GM19043 (cell line): ENCODE results near the gene ZNF513.

ENCODE experiments used
- ATAC-seq: cut with Tn5 transposase; IDR thresholded peaks from one replicate; pipeline ENCODE4 v1.9.1; 2021; ENCODE audit warnings: low read depth; ENCODE audit not compliant: unreplicated experiment

The ZNF513 gene

DNA sequence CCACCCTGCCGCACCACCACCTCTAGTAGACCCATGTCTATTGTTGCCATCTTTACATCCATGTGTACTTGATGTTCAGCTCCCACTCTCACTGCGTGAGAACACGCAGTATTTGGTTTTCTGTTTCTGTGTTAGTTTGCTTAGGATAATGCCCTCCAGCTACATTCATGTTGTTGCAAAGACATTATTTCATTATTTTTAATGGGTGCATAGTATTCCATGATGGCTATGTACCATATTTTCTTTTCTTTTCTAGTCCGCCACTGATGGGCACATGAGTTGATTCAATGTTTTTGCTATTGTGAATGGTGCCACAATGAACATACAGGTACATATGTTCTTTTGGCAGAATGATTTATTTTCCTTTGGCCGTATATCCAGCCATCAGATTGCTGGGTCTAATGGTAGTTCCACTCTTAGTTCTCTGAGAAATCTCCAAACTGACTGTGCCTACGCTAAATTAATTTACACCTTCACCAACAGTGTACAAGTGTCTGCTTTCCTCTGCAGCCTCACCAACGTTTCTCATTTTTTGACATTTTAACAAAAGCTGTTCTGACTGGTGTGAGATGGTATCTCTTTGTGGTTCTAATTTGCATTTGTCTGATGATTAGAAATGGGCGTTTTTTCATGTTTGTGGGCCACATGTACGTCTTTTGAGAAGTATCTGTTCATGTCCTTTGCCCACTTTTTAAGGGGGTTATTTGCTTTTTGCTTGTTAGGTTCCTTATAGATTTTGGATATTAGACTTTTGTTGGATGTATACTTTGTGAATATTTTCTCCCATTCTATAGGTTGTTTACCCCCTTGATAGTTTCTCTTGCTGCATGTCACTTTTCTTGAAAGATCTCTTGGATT is 10.5 kb upstream of the ZNF513 start:
- ATAC-seq = no peak

DNA sequence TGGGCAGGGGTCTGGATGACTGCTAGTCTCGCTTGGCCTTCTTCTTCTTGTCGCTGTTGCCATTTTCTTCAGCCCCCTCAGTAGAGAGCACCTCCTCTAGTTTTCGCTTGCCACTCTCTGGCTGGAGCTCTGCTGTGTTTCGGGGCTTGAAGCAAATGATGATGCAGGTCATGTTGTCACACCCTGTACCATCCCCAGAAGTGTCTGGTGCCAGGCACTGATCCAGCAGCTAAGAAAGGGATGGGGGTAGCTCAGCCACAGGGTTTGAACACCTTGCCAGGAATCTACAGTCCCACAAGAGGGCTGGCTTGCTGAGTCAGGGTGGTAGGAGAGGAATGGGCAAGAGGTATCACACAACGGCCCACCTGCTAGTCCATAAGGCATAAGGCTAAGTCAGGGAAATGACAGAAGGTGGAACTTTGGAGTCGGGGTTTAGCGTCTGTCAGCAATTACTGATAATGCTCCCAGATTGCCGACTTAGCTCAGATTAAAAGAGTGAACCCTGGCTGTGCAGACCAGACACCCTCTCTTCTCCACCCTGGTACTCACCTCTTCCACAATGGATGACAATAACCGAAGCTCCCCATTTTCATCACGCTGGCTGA is 1.1 kb upstream of the ZNF513 start:
- no peak for ATAC-seq

DNA sequence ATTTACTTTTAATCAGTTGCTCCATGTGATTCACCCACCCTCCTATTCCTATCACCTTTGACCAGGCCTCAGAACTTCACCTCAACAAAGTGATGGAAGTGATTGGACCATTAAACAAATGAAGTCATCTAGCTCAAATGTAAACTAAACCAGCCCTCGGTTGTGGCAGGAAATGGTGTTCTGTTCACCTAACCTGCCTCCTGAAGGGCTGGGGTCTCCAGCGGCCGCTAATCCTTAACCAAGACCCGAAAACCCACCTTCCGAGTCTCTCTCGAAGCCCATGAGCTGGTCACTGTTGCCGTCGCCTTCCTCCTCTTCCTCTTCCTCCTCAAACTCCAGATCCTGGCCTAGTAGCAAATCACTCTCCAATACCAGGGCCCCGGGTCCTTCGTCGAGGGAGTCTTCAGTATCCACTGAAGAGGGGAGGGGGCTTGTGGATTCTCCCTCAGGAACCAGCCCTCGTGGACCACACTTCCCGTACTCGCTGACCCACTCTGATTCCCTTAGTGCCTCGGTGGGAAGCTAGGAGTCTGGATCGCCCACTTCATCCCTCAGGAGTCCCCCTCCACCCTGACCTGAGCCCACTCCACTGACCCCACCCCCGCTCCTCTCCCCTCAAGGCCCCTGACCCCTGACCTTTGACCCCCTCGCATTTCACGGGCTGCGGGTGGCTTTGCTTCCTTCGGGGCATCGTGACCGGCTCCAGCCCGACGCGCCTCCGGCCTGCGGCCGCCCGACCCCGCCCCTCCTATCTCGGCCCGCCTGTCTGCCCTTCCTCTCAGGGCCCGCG is 503 bp downstream of the ZNF513 start:
- peak; percentile 30 for ATAC-seq

DNA sequence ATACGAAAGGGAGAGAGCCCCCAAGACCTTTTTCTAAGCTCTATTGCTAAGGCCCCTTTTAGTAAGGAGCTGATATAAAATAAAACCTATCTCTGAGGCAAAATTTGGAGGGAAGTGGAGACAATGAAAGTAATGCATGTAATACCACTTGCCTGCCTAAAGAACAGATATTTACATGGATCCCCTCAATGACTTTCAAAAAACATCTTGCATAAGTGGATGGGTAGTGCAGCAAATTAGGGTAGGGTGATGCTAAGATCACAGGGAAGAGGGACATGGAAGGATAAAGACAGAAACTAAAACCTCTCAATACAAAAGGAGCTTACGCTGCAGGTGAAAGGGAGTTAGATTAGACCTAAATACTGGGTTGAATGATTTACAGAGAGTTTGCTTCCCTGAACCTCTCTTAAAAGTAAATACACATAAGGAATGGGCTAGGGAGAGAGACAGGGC is 1.1 kb downstream of the ZNF513 start:
- ATAC-seq = no peak

DNA sequence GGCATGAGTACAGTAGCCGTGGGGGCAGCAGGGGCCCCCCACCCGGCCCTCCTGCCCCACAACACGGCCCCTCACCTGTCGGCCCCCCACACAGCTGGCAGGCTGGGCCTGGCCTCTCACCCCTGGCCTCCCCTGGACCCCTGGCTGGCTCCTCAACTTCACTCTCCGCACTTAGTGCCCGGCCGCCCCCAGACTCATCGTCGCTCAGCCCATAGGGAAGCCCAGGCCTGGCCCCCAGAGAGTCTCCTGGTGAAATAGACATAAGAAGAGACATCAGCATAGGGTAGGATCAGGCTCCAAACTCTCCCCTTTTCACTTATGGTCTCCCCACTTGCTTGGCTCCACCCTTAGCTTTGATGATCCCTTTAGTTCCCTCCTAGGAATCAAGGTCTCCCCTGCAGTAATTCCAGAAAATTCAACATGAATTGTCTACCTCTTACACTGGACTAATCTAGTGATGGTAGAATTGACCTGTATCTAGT is 1.7 kb downstream of the ZNF513 start:
- ATAC-seq = no peak

DNA sequence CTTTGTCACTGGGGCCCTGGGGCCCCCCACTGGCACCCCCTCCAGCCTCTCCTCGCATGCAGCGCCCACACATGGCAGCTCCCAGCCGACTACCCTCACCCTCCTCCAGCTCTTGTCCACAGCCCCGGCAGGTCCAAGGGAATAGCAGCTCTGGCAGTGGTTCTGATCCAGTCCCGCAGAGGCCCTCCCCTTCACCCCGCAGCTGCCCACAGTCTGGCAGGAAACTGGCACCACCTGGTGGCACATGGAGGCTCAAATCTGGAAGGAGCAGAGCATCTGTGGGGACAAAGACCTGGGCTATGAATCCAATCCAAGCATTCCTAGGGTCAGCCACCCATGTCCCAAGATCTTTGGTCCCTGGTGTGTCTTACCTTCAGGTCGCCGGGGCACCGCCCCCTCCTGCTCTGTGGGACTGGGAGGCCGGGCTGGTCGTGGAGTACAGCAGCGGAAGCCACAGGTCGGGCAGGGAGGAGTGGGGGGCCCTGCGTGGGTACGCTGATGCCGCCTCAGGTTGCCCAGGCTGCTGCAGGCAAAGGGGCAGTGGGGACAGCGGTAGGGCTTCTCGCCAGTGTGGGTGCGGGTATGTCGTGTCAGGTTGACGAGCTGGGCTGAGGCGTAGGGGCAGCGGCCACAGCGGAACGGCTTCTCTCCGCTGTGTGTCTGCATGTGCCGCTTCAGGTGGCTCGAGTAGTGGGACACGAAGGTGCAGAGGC is 2.3 kb downstream of the ZNF513 start:
- no peak for ATAC-seq

DNA sequence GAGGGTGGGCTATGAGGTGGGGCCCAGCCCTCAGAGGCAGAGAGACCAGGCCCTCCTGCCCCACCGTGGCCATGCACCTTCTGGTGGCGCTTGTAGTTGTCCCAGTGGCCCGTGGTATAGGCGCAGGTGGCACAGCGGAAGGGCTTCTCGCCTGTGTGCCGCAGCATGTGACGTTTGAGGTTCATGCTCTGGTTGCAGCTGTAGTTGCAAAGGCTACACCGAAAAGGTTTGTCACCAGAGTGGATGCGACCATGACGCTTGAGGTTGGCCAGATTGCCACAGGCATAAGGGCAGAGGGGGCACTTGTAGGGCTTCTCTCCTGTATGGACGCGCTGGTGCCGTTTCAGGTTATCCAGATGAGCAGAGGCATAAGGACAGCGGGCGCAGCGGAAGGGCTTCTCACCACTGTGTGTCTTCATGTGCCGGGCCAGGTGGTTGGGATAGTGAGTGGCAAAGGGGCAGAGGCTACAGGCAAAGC is 2.9 kb downstream of the ZNF513 start:
- no peak for ATAC-seq

DNA sequence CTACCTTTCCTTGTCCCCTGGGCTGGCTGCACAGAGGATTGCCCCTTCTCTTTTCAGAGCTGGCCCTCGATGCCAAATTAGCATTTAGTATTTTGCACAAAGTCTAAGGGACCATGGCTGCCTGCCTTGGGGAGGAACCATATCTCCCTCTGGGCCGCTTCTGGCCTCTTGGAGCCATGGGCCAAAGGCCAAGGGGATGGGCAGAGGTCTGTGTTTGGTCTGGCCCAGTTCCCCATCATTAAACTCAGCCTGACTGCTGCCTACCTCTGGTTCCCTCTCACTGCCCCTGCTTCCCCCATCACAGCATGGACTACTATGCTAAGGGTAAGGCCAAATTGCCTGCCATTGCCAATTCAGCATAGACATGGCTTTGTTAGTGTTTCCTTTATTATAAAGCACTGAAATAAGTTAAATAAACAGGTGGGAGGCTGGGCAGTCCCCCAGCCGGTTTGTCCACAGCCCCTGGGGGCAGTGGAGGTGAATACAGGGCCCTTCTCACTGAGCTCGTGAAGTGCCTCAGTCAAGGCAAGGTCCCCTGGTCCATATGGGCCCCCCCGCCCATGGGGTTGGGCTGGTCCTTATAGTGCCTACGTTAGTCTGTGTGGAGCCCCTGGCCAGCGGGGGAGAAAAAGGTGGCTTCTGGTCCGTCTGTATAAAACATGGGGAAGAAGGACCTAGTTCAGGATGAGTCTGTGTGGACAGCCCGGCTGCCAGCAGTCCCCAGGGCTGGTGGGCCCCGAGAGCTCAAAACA is 3.5 kb downstream of the ZNF513 start:
- no peak for ATAC-seq

DNA sequence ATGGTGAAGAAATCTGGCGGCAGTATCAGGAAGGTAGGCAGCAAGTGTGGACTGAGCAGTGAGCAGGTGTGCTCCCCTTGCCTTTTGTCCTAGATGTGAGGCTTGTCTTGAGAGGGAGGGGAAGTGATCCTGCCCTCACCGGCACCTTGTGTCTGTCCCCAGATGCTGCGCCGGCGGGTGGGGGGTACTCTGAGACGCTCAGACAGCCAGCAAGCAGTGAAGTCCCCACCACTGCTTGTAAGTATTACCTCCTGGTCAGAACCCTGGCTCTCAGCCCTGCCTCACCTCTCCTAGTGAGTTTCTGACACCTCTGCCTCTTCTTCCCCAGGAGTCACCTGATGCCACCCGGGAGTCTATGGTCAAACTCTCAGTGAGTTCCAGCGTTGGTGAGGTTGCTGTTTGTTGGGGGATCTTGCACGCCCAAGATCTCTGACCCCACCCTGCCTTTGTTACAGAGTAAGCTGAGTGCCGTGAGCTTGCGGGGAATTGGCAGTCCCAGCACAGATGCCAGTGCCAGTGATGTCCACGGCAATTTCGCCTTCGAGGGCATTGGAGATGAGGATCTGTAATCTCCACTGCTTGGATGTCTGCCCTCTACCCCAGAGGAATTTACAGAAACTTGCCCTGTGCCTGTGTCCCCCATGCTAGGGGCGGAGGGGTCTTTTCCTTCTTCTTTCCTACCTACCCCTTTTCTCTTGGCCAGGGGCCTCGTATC is 4.2 kb downstream of the ZNF513 start:
- no peak for ATAC-seq

DNA sequence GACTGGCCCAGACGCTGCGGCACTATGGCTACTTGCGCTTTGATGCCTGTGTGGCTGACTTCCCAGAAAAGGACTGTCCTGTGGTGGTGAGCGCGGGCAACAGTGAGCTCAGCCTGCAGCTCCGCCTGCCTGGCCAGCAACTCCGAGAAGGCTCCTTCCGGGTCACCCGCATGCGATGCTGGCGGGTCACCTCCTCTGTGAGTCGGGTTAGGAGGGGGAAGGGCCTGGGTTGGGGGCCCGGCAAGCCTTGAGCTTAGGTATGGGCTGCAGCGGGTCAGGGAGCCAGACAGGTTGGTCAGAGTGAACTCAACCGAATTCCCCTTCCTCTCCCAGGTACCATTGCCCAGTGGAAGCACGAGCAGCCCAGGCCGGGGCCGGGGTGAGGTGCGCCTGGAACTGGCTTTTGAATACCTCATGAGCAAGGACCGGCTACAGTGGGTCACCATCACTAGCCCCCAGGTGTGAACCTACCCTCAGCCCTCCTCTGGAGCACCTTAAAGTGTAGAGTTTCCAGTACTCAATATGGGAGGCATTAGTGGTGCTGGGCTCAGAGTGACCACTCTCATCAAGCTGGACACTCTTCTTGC is 4.9 kb downstream of the ZNF513 start:
- no peak for ATAC-seq

DNA sequence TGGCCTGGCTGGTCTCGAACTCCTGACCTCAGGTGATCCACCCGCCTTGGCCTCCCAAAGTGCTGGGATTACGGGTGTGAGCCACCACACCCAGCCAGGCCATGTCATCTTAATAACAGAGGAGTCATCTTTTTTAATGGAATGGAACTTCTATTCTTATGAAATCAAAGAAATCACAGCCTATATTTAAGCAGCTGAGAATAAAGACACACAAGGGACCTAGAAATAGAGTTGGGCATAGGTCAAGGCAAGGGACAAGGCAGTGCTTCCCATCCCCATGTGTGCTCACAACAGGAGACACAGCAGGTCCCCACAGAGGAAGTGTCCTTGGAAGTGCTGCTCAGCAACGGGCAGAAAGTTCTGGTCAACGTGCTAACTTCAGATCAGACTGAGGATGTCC is 7.0 kb downstream of the ZNF513 start:
- ATAC-seq = no peak

DNA sequence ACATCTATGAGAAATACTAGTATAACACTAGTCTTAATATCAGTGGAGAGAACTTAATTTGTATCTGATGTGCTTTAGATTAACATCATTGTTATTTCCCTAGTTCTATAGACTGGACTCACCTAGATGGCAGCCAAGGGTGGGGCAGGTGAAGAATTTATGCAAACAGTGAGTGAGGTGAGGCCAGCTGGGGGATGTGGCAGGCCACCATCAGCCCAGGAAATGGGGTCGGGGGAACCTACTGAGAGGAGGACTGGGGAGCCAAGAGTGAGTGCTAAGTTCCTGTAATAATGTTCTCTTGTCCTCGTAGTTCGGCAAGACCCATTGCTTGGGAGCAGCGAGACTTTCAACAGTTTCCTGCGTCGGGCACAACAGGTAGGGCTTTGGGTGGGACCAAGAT is 7.6 kb downstream of the ZNF513 start:
- ATAC-seq = no peak

DNA sequence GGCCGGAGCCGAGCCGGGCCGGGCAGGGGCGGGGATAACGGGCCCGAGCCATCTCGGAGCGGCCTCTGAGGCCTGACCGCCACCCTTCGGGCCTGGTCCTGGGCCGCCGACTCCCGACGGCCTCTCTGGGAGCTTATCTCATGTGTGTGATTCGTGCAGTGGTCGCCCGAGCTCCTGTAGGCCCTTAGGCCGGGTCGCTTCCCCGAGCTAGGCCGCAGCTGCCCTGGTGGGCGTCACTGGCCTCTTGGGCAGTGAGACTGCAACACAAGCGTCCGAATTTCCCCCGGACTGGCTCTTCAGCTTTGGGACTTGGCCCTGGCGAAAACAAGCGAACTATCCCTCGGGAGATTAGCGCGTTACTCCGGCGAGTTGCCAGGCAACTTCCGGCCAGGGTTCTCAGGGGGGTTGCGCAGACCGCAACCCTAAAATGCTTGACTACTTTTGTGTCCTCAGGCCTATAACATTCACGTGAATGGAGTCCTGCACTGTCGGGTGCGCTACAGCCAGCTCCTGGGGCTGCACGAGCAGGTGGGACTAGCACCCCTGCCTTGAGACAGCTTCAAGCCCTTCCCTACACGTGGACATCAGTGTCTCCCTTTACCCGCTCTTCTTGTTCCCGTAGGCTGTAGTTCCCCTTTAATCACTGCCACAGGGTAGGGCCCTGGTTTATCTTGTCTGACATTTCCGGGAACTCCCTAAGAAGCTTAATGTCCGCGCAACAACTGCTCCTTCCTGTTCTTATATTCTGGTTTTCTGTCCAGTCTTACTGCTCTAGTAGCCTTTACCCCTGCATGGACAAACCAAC is 9.5 kb downstream of the ZNF513 start:
- peak; percentile 16 for ATAC-seq

DNA sequence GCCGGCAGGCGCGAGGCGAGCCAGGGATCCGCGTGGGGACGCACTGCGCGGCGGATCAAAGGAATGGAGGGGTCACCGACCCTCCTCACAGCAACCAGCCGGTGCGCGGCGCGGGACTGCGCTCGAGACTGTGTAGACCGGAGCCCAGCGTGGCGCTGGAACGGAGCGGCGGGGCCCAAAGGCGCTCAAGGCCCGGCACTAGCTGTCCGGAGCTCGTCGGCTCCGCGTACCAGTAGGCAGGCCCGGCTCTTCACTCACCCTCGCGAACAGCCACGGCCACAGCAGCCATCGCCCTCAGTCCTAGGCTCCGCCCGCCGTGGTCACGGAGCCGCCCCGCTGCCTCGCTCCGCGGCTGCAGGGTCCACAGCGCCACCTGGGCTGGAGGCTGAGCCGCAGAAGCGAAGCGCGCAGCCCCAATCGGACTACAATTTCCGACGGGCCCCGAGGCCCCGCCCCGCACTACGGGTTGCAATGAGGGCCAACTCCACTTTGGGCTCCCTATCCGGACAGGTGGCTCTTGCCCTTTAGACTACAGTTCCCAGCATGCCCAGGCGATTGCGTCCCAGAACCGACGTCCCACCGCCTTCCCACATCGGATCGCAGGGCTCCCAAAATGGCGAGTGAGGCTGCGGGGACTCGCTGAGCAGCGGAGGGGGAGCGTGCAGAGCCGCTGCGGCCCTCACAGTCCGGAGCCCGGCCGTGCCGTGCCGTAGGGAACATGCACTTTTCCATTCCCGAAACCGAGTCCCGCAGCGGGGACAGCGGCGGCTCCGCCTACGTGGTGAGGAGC is 10.3 kb downstream of the ZNF513 start, which contains the start of the genes EIF2B4 and SNX17:
TSS of gene EIF2B4 (minus strand) at position 313 of the 790 bp plus-strand sequence. CDS start at position 289, 24 bp downstream.
TSS of gene SNX17 (plus strand) at position 591 of the 790 bp plus-strand sequence. CDS start at position 719, 128 bp downstream.
- ATAC-seq = peak; percentile 88

DNA sequence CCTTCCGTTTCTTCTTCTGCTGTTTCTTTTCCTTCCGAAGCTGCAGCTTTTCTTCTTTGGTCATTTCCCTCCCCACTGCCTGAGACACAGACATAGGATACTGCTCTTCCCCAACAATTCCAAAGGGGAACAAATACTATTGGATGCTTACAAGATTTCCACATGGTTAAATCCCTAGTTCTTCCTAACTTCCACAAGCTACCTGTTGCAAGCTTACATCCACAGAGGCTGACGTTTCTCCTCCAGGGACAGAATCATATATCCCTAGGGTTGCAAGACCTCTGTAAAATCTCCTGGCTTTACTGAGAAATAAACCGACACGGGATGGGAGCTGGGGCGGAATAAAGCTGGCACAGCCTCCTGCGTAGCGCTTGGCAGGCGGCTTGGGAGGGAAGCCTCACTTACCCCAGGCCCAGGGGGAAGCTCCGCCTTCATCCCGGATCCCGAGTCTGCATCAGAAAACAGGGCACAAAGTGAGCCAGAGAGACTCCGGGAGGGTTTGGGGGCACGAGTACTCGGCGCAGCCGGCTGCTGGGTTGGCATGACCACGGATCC is 11.0 kb downstream of the ZNF513 start:
- no peak for ATAC-seq

DNA sequence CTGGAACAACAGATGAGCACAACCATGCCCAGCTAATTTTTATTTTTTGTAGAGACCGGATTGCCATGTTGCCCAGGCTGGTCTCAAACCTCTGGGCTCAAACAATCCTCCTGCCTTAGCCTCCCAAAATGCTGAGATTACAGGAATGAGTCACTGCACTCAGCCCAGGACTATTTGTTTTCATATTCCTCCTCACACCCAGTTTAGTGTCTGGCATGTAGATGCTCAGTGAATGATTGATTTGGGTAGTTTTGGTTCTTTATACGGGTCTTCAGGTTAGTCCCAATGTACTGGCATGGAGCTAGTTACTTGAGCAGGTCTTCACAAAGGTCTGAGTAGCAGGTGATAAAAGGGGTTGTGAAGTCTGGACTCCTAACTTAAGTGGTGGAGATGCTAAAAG is 16.6 kb downstream of the ZNF513 start:
- ATAC-seq = no peak
